A673 (cell line): ENCODE results near the gene TFG.

Source experiments
- CTCF ChIP-seq: fragments of 300-800, 200-600 bp; sonication (generic); conservative IDR thresholded peaks from 2 replicates; pipeline ENCODE4 v1.5.1; 2017; ENCODE audit warnings: low read depth, mild to moderate bottlenecking, antibody characterized with exemption, low read length, moderate library complexity, mixed read lengths
- EZH2 ChIP-seq: fragments of 200-600 bp; sonication (generic); IDR thresholded peaks from 2 replicates; pipeline ENCODE4 v1.6.1; 2017; ENCODE audit warnings: borderline replicate concordance, low read depth, mild to moderate bottlenecking, mixed read lengths, antibody characterized with exemption, low read length; ENCODE audit not compliant: poor library complexity, severe bottlenecking

GRCh38 chr3:100761211-100761942 is 52.1 kb downstream of the TFG start:
- 0 out of 2 replicates have a peak, but pooled peaks have one; percentile 25 for TF ChIP-seq CTCF
- TF ChIP-seq EZH2, result no peak
